H1 (cell line): ENCODE results near the gene TMEM45B. TPM values are rescaled to one million over a fixed set of nuclear protein-coding genes. Genes with fewer than 3 reads are reported as not detected.

ENCODE experiments used
- CTCF ChIA-PET: fragments of 300-600 bp; sonication (Branson Sonifier 250); formaldehyde crosslinking; loops from one replicate; lab custom pipeline; 2021; ENCODE audit not compliant: partially characterized antibody; lab: Charles Lee
- POLR2A ChIA-PET: fragments of 300-600 bp; sonication (Branson Sonifier 250); formaldehyde crosslinking; loops from one replicate; lab custom pipeline; 2021; ENCODE audit warnings: inconsistent platforms; ENCODE audit not compliant: partially characterized antibody; lab: Charles Lee
- DNase-seq, 2 experiments: peaks; one replicate each; pipeline versions ENCODE4 v3.0.0 to v3.0.0-alpha.2; 2010 to 2022; ENCODE audit warnings: low spot score in 2 of 2, low read depth in 1 of 2, mixed read lengths in 1 of 2
- FAIRE-seq: peaks from 2 replicates; lab custom pipeline; 2011; peaks lifted over from hg19 to GRCh38; lab: Jason Lieb, UNC
- H2AFZ ChIP-seq: 2 replicates; pipeline ENCODE4 v1.8.1; 2012; ENCODE audit warnings: low read length, inconsistent platforms
- H2AK5ac ChIP-seq: 2 replicates; pipeline ENCODE4 v1.6.1; 2013; ENCODE audit warnings: low read depth, low read length
- H2BK120ac ChIP-seq: replicated peaks from 2 replicates; pipeline ENCODE3; 2013; ENCODE audit warnings: low read depth, low read length, inconsistent platforms
- H2BK12ac ChIP-seq: 2 replicates; pipeline ENCODE4 v1.6.1; 2013; ENCODE audit warnings: low read depth, low read length
- H2BK15ac ChIP-seq: 2 replicates; pipeline ENCODE4 v1.6.1; 2013; ENCODE audit warnings: low read length
- H2BK20ac ChIP-seq: 2 replicates; pipeline ENCODE4 v1.6.1; 2013; ENCODE audit warnings: low read length
- H2BK5ac ChIP-seq: 2 replicates; pipeline ENCODE4 v1.6.1; 2013; ENCODE audit warnings: low read depth, low read length
- H3K14ac ChIP-seq: 2 replicates; pipeline ENCODE4 v1.6.1; 2013; ENCODE audit warnings: inconsistent platforms; ENCODE audit not compliant: insufficient read length
- H3K18ac ChIP-seq: 2 replicates; pipeline ENCODE4 v1.6.1; 2013; ENCODE audit warnings: low read length; ENCODE audit errors: extremely low read depth
- H3K23ac ChIP-seq: 2 replicates; pipeline ENCODE4 v1.6.1; 2013; ENCODE audit warnings: inconsistent platforms; ENCODE audit not compliant: insufficient read length
- H3K23me2 ChIP-seq: 2 replicates; pipeline ENCODE4 v1.6.1; 2013; ENCODE audit warnings: low read depth, low read length
- H3K27ac ChIP-seq: 2 replicates; pipeline ENCODE4 v1.6.1; 2011; ENCODE audit warnings: low read depth, low read length, inconsistent platforms
- H3K27me3 ChIP-seq, 4 experiments: replicated peaks in 1 of 4; 1 replicate in 1 of 4; 2 replicates in 3 of 4; pipeline versions ENCODE4 v1.6.1 to v1.8.1; 2011 to 2013; ENCODE audit warnings: low read length in 3 of 4, mild to moderate bottlenecking in 3 of 4, inconsistent platforms in 2 of 4, mixed read lengths in 2 of 4, moderate library complexity in 1 of 4; ENCODE audit not compliant: control insufficient read depth in 3 of 4, insufficient read depth in 3 of 4; ENCODE audit errors: extremely low read depth in 1 of 4
- H3K36me3 ChIP-seq, 4 experiments: 2 replicates each; pipeline versions ENCODE4 v1.6.1 to v1.8.1; 2011 to 2013; ENCODE audit warnings: mild to moderate bottlenecking in 4 of 4, low read length in 3 of 4, moderate library complexity in 2 of 4, control low read depth in 1 of 4, inconsistent platforms in 1 of 4; ENCODE audit not compliant: insufficient read depth in 4 of 4, control insufficient read depth in 2 of 4
- H3K4ac ChIP-seq: replicated peaks from 2 replicates; pipeline ENCODE3; 2013; ENCODE audit warnings: low read length, low read depth, mixed read lengths, inconsistent platforms; ENCODE audit not compliant: insufficient read length
- H3K4me1 ChIP-seq, 4 experiments: replicated peaks in 1 of 4; 1 replicate in 1 of 4; 2 replicates in 3 of 4; pipeline versions ENCODE4 v1.6.1 to v1.8.1; 2011 to 2013; ENCODE audit warnings: low read length in 3 of 4, inconsistent platforms in 2 of 4, mixed read lengths in 1 of 4; ENCODE audit not compliant: insufficient read depth in 4 of 4, control insufficient read depth in 3 of 4
- H3K4me2 ChIP-seq, 2 experiments: 2 replicates each; pipeline versions ENCODE4 v1.6.1 to v1.8.1; 2011 to 2013; ENCODE audit warnings: low read depth in 2 of 2, low read length in 2 of 2, control low read depth in 1 of 2, inconsistent platforms in 1 of 2, mild to moderate bottlenecking in 1 of 2; ENCODE audit not compliant: insufficient read depth in 1 of 2
- H3K4me3 ChIP-seq, 4 experiments: fragments of 200-600, 300-600 bp in 1 of 4; sonication (generic), shearing (Covaris generic), sonication (Bioruptor Twin) in 1 of 4; 2 replicates each; pipeline versions ENCODE4 v1.5.1 to v1.8.1; 2011 to 2016; ENCODE audit warnings: low read length in 4 of 4, low read depth in 3 of 4, control low read depth in 2 of 4, inconsistent platforms in 2 of 4, mild to moderate bottlenecking in 2 of 4, mixed read lengths in 1 of 4, moderate library complexity in 1 of 4; ENCODE audit not compliant: insufficient read depth in 2 of 4; ENCODE audit errors: extremely low read depth in 1 of 4
- H3K56ac ChIP-seq: replicated peaks from 2 replicates; pipeline ENCODE3; 2013; ENCODE audit warnings: low read depth, mild to moderate bottlenecking, mixed read lengths, low read length, inconsistent platforms; ENCODE audit not compliant: insufficient read length
- H3K79me1 ChIP-seq: 2 replicates; pipeline ENCODE4 v1.6.1; 2013; ENCODE audit warnings: low read depth, low read length, control low read depth
- H3K79me2 ChIP-seq, 2 experiments: 2 replicates each; pipeline versions ENCODE4 v1.6.1 to v1.8.1; 2012 to 2013; ENCODE audit warnings: low read length in 2 of 2, mild to moderate bottlenecking in 2 of 2, inconsistent platforms in 1 of 2; ENCODE audit not compliant: insufficient read depth in 2 of 2, control insufficient read depth in 1 of 2
- H3K9ac ChIP-seq, 4 experiments: replicated peaks in 1 of 4; 1 replicate in 1 of 4; 2 replicates in 3 of 4; pipeline versions ENCODE4 v1.6.1 to v1.8.1; 2011 to 2013; ENCODE audit warnings: low read depth in 3 of 4, low read length in 3 of 4, control low read depth in 2 of 4, mild to moderate bottlenecking in 2 of 4, moderate library complexity in 2 of 4, inconsistent platforms in 1 of 4; ENCODE audit errors: extremely low read depth in 1 of 4
- H3K9me3 ChIP-seq, 2 experiments: 2 replicates each; pipeline versions ENCODE4 v1.6.1 to v1.8.1; 2012 to 2013; ENCODE audit warnings: mild to moderate bottlenecking in 2 of 2, moderate library complexity in 2 of 2, control low read depth in 1 of 2, inconsistent platforms in 1 of 2, low read depth in 1 of 2, low read length in 1 of 2, mixed read lengths in 1 of 2; ENCODE audit not compliant: insufficient read depth in 2 of 2
- H4K20me1 ChIP-seq, 2 experiments: replicated peaks in 1 of 2; 2 replicates each; pipeline versions ENCODE3 to v1.8.1; 2011 to 2013; ENCODE audit warnings: inconsistent platforms in 2 of 2, low read length in 2 of 2, mild to moderate bottlenecking in 1 of 2; ENCODE audit not compliant: insufficient read depth in 2 of 2, control insufficient read depth in 1 of 2
- H4K5ac ChIP-seq: 2 replicates; pipeline ENCODE4 v1.6.1; 2013; ENCODE audit warnings: low read length, low read depth, mixed read lengths, inconsistent platforms; ENCODE audit not compliant: insufficient read length
- H4K8ac ChIP-seq: 2 replicates; pipeline ENCODE4 v1.8.0; 2013; ENCODE audit warnings: mild to moderate bottlenecking, moderate library complexity, low read length, inconsistent platforms; ENCODE audit not compliant: insufficient read depth; ENCODE audit errors: extremely low read depth
- H4K91ac ChIP-seq: replicated peaks from 2 replicates; pipeline ENCODE3; 2013; ENCODE audit warnings: low read length, mixed read lengths, inconsistent platforms; ENCODE audit not compliant: insufficient read length
- CEBPB ChIP-seq: IDR thresholded peaks from 2 replicates; pipeline ENCODE4 v1.6.1; 2012; ENCODE audit warnings: low read depth, low read length
- GABPA ChIP-seq: IDR thresholded peaks from 2 replicates; pipeline ENCODE4 v1.6.1; 2011; ENCODE audit warnings: mild to moderate bottlenecking, low read length, moderate library complexity, borderline replicate concordance; ENCODE audit not compliant: insufficient read depth
- KDM4A ChIP-seq: IDR thresholded peaks from one replicate; pipeline ENCODE4 v1.7.1; 2012; ENCODE audit warnings: low read depth, mild to moderate bottlenecking, moderate library complexity, low read length, inconsistent platforms; ENCODE audit not compliant: severe bottlenecking
- NANOG ChIP-seq: IDR thresholded peaks from 2 replicates; pipeline ENCODE4 v1.6.1; 2011; ENCODE audit warnings: low read length, low read depth, mild to moderate bottlenecking, inconsistent platforms; ENCODE audit not compliant: insufficient read depth, poor library complexity, severe bottlenecking
- PHF8 ChIP-seq: fragments of 200-600 bp; sonication (generic); conservative IDR thresholded peaks from 2 replicates; pipeline ENCODE4 v1.7.1; 2012; ENCODE audit warnings: low read depth, mild to moderate bottlenecking, inconsistent platforms, low read length, moderate library complexity
- RAD21 ChIP-seq, 2 experiments: IDR thresholded peaks in 1 of 2; conservative IDR thresholded peaks in 1 of 2; 2 replicates each; pipeline ENCODE4 v1.6.1; 2011; ENCODE audit warnings: low read depth in 2 of 2, low read length in 2 of 2, improper control_type of control experiment in 1 of 2, inconsistent platforms in 1 of 2, mild to moderate bottlenecking in 1 of 2, moderate library complexity in 1 of 2
- WGBS, 2 experiments: shearing (Covaris generic) in 1 of 2; methylation state at CpG; one replicate each; pipeline versions ENCODE4 v1.1.6 to v1.1.7; 2013 to 2015; ENCODE audit warnings: low lambda C conversion rate in 2 of 2, mixed read lengths in 2 of 2, inconsistent platforms in 1 of 2, low coverage in 1 of 2, missing lambda C conversion rate in 1 of 2; ENCODE audit not compliant: insufficient replicate concordance in 2 of 2, insufficient coverage in 1 of 2, insufficient read length in 1 of 2; ENCODE audit errors: extremely low coverage in 1 of 2, missing lambda C conversion rate in 1 of 2; 5-methylcytosine and 5-hydroxymethylcytosine counted together
- polyA plus RNA-seq, 7 experiments: library from polyadenylated mRNA; depleted of rRNA in 3 of 7; stranded (reverse) in 5 of 7; unstranded in 2 of 7; fragments of >200 nt in 5 of 7; fragments of 200-250 nt in 2 of 7; gene quantifications; 1 replicate in 5 of 7; 2 replicates in 1 of 7; 4 replicates in 1 of 7; pipeline versions ENCODE4 v1.2.1 to v1.2.3, GENCODE V29; 2011 to 2013; ENCODE audit warnings: missing spikeins in 2 of 7, mixed read lengths in 2 of 7
- total RNA-seq: library from RNA; stranded (reverse); fragmentation: NEBNext Ultra II Directional; extraction: Animal tissue kit (Norgen Biotek cat#: 25700); gene quantifications from 2 replicates; pipeline ENCODE4 v1.2.1, GENCODE V29; 2021
- TF ChIP-seq, protein P1 (sequence below), 3 experiments: IDR thresholded peaks; 1 replicate in 2 of 3; 2 replicates in 1 of 3; pipeline versions ENCODE4 v1.5.1 to v1.6.1; 2011; ENCODE audit warnings: low read length in 3 of 3, mild to moderate bottlenecking in 3 of 3, inconsistent platforms in 2 of 3, low read depth in 1 of 3, moderate library complexity in 1 of 3; ENCODE audit not compliant: insufficient read depth in 1 of 3; ENCODE audit errors: control extremely low read depth in 1 of 3
- TF ChIP-seq, protein P2 (sequence below): IDR thresholded peaks from 2 replicates; pipeline ENCODE4 v1.6.1; 2011; ENCODE audit warnings: low read length, improper control_type of control experiment

Gene TMEM45B
- total and polyA plus RNA-seq, 2 of the 8 experiments (the other 6 are each of a cell fraction or from before 2014, with no cell fraction given): 0.23 TPM; not detected in 1

DNA sequence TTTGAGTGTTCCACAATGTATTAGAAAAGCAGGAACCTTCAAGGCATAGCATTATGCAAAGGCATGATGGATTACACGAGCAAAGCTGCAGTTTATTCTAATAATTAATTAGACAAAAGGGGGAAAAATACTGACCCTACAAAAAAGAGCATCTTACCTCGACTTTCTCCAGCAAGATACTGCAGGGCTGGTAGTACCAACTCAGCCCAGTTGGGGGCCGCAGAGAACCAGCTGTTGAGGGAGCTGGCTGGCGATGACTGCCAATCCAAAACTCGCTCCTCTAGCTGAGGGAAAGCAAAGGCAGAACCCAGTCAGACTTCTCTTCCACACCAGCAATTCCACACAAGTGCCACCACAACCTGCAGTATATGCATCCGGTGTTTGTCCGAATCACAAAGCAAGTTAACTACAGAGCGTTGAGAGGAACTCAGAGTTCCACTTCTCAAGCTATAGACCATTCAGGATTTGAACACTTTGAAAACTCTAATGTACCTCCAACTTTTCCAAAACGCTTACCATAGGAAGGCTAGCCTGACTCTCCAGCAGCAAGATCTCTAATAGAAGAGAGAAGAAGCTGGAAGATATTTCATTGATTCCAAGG, 66.0 kb downstream of the TMEM45B start:
- FAIRE-seq: peak; percentile 52
- WGBS, 2 experiments: 83% methylated on average over 9 of the region's 9 CpGs; no CpG with 5 or more reads in 1 of the 2 experiments
- no peak for TF ChIP-seq KDM4A
- TF ChIP-seq PHF8: no peak
- TF ChIP-seq RAD21 (IDR thresholded peaks at IDR 0.05 in 1 of 2, conservative IDR thresholded peaks at IDR 0.05 in 1 of 2; ENCODE audit: low read depth in 2 of 2, low read length in 2 of 2): peak; percentile 59 to 69
- no peak for TF ChIP-seq CEBPB
- TF ChIP-seq, protein P1, sequence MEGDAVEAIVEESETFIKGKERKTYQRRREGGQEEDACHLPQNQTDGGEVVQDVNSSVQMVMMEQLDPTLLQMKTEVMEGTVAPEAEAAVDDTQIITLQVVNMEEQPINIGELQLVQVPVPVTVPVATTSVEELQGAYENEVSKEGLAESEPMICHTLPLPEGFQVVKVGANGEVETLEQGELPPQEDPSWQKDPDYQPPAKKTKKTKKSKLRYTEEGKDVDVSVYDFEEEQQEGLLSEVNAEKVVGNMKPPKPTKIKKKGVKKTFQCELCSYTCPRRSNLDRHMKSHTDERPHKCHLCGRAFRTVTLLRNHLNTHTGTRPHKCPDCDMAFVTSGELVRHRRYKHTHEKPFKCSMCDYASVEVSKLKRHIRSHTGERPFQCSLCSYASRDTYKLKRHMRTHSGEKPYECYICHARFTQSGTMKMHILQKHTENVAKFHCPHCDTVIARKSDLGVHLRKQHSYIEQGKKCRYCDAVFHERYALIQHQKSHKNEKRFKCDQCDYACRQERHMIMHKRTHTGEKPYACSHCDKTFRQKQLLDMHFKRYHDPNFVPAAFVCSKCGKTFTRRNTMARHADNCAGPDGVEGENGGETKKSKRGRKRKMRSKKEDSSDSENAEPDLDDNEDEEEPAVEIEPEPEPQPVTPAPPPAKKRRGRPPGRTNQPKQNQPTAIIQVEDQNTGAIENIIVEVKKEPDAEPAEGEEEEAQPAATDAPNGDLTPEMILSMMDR (IDR thresholded peaks at IDR 0.05; ENCODE audit: control extremely low read depth in 1 of 3, insufficient read depth in 1 of 3, low read depth in 1 of 3, low read length in 3 of 3): peak; percentile 53 to 78 (median 64)
- TF ChIP-seq NANOG: no peak
- TF ChIP-seq, protein P2, sequence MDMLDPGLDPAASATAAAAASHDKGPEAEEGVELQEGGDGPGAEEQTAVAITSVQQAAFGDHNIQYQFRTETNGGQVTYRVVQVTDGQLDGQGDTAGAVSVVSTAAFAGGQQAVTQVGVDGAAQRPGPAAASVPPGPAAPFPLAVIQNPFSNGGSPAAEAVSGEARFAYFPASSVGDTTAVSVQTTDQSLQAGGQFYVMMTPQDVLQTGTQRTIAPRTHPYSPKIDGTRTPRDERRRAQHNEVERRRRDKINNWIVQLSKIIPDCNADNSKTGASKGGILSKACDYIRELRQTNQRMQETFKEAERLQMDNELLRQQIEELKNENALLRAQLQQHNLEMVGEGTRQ: no peak
- no peak for TF ChIP-seq GABPA

More for the DNA sequence above, 66.0 kb downstream of the TMEM45B start:
- Histone ChIP-seq H3K79me1 (no peaks in the 10 kb centered on the region; the same call in 1 of the 2 replicates), H4K20me1 (peaks cover 0 to 10% of the 10 kb centered on the region in 2 experiments), H3K4me1 (no peaks in the 10 kb centered on the region), H3K27me3 (no peaks in the 10 kb centered on the region), H3K4me3 (no peak overlapping the region), H3K14ac (no peak overlapping the region), H4K5ac (no peak overlapping the region), H2BK5ac (no peak overlapping the region), H3K23me2 (no peaks in the 10 kb centered on the region), H3K27ac (no peak overlapping the region), H3K18ac (no peak overlapping the region), H2AK5ac (no peak overlapping the region), H3K4ac (no peak overlapping the region), H3K9ac (no peak overlapping the region), H3K79me2 (no peaks in the 10 kb centered on the region), H4K8ac (no peak overlapping the region; the same call in 1 of the 2 replicates), H2BK12ac (no peak overlapping the region), H4K91ac (no peak overlapping the region), H3K9me3 (no peaks in the 10 kb centered on the region), H3K56ac (no peak overlapping the region), H3K36me3 (peaks cover 25 to 87% (median 76%) of the 10 kb centered on the region in 4 experiments), H2BK20ac (no peak overlapping the region), H3K4me2 (no peak overlapping the region), H2BK120ac (no peak overlapping the region), H2AFZ (no peak overlapping the region), H2BK15ac (no peak overlapping the region), H3K23ac (no peak overlapping the region)
- DNase-seq: peak in 1 of 2 experiments; percentile 79
- ChIA-PET POLR2A (no interaction called here), CTCF (interaction anchor here (0.6 to 2.4 kb wide), 23 partner anchors 9 to 640 kb away, joined by 3 to 15 read pairs (median 4); partner anchors contain the start of gene NFRKB)
